PC-3 (cell line): ENCODE measurements around the gene TRPV5.

ENCODE experiments used
- CTCF ChIP-seq: fragments of 300-600 bp; sonication (generic); conservative IDR thresholded peaks from 2 replicates; pipeline ENCODE4 v1.5.1; 2017; ENCODE audit warnings: antibody characterized with exemption, low read depth, mild to moderate bottlenecking, low read length
- EZH2 ChIP-seq: fragments of 300-600 bp; sonication (generic); IDR thresholded peaks from one replicate; pipeline ENCODE4 v1.6.1; 2017; ENCODE audit warnings: antibody characterized with exemption, mild to moderate bottlenecking, low read length; ENCODE audit not compliant: unreplicated experiment

- TF ChIP-seq CTCF (no peak), EZH2 (no peak)
Measured at GRCh38 chr7:142894985-142895593, 38.5 kb downstream of the TRPV5 start.
